Measurements from ENCODE around the gene POLR2A.
"Not testable (repeated sequence)": the region's sequence is repeated elsewhere in the genome, so short reads cannot be mapped to it uniquely, and the experiment has no call there.

POLR2A gene

DNA sequence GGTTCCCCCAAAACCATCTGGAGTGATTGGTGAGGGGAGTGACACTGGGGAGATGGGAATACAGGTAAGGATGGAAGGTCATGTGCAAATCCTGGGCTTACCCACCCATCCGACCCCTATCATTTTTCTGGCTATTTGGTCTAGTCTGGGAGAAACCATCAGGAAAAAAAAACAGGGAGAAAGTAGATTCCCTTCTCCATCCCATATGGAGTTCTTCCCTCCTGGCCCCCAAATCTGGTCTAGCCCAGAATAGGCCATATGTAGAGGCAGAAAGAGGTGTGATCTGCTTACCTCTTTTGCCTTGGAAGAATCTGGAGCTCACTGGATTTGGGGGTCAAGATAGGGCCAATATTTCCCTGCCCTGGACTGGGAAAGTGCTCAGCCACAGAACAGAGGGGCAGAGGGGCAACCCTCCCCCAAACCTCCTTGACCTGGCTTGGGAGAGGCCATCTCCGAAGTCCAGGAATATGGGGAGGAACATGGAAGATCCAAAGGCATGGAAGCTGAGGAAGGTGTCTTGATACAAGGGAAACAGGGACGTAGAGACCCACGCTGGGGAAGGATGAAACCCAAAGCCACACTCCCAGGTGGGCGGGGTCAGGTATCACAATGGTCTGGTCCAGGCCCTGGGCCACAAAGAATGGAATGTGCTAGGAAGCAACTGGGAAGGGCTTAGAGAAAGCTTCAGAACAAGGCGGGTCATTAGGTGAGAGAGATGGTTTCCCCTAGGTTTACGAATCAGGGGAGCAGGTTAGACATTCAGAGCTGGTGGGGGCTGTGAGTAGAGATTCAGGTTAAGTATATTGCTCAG is 23.1 kb upstream of the POLR2A start:
- no peak for DNase-seq

DNA sequence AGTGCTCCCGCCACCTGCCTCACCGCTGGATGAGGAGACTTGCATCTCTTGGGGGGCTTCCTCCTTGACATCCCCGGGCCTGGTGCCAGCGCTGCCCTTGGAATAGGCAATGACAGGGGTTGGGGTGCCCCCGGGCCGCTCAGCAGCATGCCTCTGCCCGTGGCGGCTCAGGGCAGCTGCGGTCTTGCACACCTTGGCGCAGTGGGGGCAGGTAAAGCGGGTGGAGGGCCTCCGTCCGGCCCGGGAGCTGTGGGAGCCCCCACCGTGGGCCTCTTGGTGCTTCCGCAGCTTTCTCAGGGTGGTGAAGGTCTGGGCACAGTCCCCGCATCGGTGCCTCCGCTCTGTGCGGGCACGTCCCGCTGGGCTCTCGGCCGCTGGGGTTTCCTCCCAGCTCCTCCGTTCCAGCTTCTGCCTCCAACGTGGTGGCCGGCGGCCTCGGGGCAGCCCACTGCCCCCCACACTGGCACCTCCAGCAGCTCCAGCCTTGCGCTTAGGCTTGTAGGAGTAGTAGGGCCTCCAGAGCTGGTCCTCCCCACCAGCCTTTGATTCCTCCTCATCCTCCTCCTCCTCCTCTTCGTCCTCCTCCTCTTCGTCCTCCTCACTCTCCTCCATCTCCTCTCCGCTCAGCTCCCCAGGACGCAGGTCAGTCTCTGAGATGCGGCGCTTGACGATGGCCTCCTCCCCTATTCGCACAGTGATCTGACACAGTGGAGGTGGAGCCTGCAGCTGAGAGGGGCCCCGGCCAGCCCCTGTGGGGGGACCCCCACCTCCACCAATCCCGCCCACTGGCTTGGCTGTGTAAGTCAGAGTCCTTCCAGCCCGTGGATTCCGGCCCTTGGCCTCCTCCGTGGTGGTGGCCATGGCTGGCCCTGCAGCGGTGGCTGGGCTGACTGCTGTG is 21.4 kb upstream of the POLR2A start:
- no peak for DNase-seq

DNA sequence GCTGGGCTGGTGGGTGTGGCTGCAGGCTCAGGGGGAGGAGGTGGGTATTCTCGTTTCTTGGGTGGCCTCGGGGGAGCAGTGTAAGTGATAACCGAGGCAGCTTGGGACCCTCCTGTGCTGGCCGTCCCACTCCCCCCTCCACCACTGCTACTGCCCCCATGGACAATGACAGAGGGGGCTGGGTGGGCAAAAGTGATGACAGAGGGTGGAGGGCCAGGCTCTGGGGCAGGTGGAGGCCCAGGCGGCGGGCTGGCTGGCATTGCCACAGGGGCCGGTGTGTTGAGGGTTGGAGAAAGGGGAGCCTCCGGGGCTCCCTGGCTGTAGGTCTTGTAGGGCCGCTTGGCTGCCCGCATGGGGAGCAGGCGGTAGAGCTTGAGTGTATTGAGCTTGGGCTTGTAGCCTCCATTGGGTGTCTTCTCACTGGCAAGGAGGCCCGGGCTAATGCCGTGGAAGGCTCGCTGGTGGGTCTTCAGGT is 20.8 kb upstream of the POLR2A start:
- DNase-seq = no peak

DNA sequence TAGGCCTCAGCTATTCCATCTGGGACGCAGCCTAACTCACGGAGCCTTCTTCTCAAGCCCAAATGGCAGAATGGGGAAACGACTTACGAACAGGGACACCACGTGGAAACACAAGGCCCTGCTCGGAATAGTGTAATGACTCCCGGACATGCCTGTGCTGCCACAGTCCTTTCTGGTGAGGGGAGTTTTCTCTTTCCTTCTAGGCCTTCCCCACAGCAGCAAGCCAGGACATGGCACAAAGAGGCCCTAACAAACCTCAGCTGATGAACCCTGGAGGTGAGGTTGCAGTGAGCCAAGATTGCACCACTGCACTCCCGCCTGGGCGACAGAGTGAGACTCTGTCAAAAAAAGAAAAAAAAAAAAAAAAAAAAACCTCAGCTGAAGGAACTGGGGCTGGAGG is 20.1 kb upstream of the POLR2A start:
- no peak for DNase-seq

DNA sequence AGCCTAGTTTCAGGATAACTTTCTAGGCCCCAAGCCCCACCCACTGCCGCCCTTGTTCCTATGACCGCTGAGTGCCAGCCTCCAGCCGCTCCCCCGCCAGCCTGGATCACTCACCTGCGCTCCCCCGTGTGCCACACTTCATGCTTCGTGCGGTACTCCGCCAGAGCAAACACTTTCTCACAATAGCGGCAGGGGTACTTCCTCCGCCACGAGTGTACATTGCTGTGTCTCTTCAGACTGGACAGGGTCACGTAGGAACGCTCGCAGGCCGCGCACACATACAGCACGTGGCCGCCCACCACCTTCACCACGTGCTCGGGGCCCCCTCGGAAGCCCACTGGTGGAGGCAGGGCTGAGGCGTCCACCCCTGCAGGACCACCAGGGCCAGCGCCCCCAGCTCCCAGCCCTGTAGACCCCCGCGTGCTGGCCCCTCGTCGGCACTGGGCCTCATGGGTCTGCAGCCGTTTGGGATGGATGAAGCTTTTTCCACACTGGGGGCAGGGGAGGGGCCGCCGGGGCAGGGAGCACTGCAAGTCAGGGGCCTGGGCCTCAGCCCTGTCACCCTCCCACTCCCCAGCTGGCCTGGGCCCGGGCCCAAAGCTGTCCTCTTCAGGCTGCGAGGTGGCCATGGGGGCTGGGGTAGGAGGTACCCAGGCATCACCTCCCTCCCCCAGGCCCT is 18.4 kb upstream of the POLR2A start:
- no peak for DNase-seq

DNA sequence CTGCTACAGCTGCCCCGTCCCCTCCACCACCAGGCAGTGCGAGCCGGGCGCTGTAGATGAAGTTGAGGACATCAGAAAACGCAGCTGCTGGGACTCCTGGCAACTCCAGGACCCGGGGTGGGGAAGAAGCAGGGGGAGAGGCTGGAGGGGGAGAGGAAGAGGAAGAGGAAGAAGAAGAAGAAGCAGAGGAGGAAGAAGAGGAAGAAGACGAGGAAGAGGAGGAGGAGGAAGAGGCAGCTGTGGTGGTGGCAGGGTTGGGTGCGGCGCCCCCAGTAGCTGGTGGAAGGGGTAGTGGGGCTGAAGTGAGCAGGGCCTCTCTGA is 17.9 kb upstream of the POLR2A start:
- DNase-seq = no peak

DNA sequence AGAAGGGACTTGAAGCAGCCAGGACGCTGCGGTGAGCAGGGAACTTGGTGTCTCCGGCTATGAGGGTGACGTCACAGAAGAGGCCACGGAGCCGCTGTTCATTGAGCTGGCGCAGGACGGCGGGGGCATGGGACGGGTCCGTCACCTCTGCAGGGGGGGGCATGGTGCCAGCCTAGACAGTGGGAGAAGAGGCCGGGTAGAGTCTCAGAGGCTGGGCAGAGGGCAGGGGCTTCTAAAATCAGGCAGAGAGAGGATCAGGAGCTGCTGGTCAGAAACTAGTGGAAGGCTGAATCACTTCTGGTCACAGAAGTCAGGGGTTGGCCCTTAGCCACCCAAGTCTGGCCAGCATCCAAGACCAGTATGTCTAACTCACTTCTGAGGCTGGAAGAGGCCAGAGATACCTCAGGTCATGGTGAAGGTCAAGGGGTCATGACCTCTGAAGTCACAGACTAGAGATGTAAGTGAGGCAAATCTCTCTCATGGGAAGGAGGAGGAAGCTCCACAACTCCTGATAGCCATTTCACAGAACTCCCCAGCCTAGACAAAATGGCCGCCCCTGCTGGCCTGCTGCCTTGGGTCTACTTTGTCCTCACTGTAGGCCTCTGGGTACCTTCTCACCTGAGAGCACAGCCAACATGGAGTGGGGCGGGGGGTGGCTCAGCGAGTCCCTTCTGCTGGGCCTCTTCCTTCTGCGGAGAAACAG is 17.4 kb upstream of the POLR2A start:
- DNase-seq = no peak

DNA sequence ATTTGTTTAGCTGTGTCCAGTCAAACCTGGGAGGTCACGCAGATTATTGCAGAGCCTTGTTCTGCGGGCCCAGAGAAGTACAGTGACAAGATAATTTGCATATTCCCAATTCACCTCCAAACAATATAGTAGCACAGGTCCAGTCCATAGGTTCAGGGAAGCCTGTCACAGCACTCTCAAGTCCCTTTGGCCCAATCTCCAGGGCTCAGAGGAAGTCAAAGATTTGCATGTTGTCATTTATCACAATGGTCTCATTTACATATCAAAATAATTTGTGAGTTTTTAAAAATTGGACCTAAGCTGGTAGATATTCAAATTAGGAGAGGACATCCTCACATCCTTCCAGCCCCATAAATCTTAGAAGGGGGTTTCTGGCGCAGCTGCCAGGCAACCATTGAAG is 16.7 kb upstream of the POLR2A start:
- no peak for DNase-seq

DNA sequence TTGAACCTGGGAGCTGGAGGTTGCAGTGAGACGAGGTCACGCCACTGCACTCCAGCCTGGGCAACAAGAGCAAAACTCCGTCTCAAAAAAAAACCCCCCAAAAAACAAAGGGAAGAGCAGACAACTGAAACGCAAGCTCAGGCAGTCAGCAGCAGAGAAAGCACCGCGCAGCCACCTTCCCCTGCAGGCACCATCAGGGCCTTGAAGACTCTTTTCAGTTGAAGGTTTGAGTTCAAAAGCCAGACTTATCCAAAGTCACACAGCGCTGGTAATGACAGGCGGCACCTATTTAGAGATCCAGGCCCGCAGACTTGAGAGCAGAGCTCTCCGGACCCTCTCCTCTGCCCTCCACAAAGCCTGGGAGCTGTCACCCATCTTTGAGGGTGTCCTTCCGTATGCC is 15.9 kb upstream of the POLR2A start:
- no peak for DNase-seq

DNA sequence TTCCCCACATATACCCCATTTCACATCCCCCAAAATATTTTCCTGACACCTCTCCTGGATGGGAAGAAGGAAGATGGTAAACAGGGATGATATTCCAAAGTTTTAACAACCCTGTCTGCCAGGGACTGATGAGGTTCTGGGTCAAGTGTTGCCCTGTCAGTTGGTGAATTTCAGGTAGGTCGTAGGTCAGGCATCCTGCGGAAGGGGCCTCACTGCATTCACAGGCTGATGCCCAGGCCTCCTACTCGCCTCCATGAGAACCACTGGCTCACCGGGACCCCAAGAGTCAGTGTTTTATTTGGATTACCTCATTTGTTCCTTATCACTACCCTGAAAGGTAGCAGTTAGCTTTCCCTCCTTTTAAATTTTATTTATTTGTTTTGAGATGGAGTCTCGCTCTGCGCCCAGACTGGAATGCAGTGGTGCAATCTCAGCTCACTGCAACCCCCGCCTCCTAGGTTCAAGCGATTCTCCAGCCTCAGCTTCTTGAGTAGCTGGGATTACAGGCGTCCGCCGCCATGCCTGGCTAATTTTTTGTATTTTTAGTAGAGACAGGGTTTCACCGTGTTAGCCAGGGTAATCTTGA is 15.3 kb upstream of the POLR2A start:
- DNase-seq = no peak

DNA sequence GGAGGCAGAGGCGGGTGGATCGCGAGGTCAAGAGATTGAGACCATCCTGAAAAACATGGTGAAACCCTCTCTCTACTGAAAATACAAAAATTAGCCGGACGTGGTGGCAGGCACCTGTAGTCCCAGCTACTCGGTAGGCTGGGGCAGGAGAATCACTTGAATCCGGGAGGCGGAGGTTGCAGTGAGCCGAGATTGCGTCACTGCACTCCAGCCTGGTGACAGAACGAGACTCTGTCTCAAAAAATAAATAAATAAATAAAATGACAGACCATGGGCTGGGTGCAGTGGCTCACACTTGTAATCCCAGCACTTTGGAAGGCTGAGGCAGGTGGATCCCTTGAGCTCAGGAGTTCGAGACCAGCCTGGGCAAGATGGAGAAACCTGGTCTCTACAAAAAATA is 14.3 kb upstream of the POLR2A start:
- DNase-seq = not testable (repeated sequence)

DNA sequence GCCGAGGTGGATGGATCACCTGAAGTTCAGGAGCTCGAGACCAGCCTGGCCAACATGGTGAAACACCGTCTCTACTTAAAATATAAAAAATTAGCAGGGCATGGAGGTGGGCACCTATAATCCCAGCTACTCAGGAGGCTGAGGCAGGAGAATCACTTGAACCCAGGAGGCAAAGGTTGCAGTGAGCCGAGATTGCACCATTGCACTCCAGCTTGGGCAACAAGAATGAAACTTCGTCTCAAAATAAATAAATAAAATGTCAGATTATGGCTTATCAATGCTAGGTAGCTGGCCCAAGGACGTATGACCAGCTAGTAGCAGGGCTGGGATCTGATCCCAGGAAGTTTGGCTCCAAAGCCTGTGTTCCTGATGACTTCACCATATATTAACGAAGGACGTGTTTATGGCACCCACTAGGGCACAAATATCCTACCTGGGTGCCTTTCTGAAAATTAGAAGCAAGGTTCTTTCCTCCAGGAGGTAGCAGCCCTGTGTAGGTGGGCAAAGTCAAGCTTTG is 13.7 kb upstream of the POLR2A start:
- not testable (repeated sequence) for DNase-seq

DNA sequence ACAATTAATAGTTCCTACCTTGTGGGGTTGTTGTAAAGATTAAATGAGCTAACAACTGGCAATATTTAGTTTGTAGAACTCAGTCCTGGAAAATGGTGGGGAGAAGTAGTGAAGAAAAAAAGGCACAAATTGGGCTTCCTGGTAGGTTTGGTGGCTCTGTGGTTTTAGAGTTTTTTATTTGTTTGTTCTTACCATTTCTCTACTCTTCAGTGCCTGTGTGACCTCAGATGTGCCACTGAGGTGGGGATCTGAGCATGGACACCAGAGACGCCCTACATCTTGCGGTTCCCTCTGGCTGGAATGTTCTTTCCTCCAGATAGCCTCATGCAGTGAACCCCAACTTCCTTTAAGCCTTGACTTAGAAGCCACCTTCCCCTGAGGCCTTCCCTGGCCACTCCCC is 12.4 kb upstream of the POLR2A start:
- no peak for DNase-seq

DNA sequence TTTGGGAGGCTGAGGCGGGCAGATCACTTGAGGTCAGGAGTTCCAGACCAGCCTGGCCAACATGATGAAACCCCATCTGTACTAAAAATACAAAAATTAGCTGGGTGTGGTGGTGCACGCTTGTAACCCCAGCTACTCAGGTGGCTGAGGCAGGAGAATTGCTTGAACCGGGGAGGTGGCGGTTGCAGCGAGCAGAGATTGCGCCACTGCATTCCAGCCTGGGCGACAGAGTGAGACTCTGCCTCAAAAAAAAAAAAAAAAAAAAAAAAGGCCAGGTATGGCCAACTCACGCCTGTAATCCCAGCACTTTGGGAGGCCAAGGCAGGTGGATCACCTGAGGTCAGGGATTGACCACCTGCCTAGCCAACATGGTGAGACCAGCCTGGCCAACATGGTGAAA is 9.4 kb upstream of the POLR2A start:
- DNase-seq = not testable (repeated sequence)

DNA sequence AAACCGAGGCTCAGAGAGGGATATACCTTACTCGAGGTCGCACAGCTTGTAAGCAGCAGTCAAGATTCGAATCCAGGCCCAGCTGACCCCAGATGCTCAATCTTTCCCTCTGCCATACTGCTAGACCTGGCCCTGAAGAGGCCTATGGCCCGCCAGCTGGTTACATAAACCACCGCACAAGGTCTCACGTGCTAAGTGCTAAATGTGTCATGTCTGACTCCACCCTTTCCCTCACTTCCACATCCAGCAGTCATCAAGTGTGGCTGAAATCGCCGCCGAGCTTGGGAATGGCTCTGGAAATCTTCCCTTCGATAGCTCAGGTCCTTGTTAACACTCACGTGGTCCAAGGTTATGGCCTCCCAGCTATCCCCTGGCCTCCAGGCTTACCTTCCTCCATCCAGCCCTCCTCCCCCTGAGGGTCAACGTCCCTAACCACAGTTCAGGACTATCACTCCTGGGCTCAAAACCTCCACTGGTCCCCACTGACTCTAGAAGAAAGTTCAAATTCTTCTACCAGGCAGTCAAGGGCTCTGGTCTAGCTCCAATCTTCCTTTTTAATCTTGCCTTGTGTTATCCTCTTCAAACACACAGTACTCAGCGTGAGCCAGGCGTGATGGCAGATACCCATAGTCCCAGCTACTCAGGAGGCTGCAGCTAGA is 8.3 kb upstream of the POLR2A start:
- peak; percentile 35 for DNase-seq

DNA sequence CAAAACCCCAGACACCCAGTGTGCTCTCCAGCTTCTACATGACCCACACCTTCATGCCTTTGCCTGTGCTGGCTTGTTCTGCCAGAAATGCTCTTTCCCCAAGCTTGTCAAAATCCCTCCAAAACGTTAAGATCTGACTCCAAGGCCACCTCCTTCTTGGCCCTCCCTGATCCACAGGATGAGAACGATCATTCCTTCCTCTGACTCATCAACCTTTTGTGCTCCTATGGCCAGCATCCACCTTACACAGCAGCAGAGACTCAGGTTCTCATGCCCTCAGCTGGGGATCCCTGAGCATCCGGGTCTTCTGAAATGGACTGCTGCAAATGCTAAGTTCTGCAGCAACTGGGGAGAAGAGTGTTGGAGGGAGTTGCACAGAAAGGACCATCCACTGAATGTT is 7.7 kb upstream of the POLR2A start:
- DNase-seq = no peak

DNA sequence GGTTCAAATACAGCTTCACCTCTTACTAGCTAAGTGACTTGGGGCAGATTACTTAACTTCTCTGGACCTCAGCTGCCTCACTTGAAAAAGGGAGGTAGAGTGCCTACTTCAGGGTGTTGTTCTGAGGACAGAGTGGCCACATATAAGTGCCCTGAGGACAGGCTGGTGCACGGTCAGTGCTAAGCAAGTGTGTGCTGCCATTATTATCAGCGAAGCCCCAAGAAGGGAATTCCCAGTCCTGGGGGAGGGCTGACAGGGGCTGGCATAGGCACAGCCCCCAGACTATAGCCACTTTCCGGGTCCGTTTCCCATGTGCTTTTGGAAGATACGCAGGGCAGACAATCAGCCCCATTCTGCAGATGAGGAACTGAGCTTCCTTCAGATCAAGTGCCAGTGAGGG is 7.2 kb upstream of the POLR2A start:
- no peak for DNase-seq

DNA sequence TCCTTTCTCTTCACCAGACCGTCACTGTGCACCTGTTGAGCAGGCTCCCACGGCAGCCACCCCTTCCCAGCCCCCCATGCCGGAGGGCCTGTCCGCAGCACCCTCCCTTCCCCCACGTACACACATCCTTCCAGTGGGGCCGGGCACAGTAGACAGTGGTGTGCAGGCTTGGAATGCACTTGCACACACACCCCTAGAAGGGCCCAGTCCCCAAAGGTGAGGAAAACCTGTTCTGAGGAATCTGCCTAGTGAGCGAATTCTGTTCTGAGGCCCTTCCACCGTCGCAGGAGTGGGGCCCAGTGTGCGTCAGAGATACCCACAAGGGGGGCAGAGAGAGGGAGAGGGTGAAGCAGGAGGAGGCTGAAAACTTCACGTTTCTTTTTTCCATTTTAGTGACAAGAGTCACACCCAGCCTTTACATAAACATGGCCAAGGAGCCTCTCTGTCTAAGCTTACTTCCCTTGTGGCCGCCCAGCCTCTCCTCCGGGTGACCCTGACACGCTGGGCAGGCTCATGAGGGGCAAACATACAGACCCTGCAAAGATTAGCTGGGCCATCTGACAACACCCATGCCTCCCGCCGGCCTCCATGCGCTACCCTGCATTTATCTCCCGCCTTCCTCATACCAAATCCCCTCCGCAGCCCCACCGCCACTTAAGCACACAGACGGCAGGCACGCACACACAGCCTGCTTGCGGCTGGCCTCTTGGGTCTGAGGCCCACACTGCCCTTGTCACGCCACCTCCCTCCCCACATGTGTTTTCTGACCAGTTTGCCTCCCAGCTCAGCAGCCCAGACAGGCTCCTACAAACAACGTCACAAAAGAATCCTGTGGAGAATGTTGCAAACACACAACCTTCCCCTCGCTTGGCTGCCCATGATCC is 6.5 kb upstream of the POLR2A start:
- DNase-seq = no peak

DNA sequence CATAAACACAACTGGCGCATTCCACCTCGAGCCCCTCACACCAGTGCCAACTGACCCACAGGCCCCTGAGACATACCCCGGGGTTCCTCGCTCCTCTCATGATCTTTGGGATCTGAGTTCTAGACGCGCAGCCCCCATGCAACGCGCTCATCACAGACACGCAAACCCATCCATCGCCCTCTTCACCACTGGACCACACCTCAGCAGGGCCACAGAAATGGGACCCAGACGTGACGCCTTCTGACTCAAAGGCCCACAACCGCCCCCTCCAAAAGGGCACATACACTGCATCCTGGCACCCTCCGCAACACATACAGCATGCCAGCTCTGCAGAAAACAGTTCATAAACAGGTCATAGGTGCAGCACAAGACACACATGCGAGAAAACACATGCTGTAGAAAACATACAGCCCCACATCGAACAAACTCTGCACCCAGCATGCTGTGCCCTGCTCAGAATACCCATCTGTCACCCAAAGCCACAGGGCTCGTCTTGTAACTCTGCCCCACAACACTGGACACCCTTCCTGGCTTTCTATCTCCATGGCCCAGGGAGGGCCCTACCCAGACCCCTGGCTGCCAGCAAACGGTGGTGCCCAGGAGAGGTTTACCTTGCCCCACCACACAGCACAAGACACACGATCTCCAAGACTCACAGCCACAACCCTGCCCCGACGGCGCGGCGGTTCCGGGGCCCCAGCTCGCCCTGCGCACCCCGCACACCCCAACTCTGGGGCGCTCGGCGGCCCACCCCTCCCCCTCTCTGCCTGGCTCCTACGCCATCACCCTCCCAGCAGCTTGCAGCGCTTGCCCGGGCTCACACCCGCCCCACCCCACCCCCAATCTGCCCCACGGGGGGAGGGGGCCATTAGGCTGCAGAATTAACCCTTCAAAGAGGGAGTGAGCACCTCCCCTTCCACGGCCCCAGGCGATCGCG is 5.6 kb upstream of the POLR2A start:
- DNase-seq = peak; percentile 84
